Activated T-helper 2 cell treated with anti-CD3 and anti-CD28 coated beads, Interferon-gamma antibody, Interleukin-2, Interleukin-4, amounts not matched to agents 10 μg/mL and 5 μg/mL and 100 μg/mL, durations not matched to agents 14 hours and 24 hours and 36 hours (primary cell): ENCODE measurements around the gene GJC3. TPM values are rescaled to one million over a fixed set of nuclear protein-coding genes. Genes with fewer than 3 reads are reported as not detected.
"Not testable (repeated sequence)": the region's sequence is repeated elsewhere in the genome, so short reads cannot be mapped to it uniquely, and the experiment has no call there.

Source experiments
- DNase-seq: peaks from one replicate; pipeline ENCODE4 v3.0.0; 2021; ENCODE audit warnings: low spot score
- H3K27ac Mint-ChIP-seq: one replicate; pipeline ENCODE4 v1.8.0; 2021; ENCODE audit warnings: mixed read lengths
- H3K27me3 Mint-ChIP-seq: one replicate; pipeline ENCODE4 v1.8.0; 2021; ENCODE audit warnings: low read depth, mixed read lengths
- H3K36me3 Mint-ChIP-seq: one replicate; pipeline ENCODE4 v1.8.0; 2021; ENCODE audit warnings: low read depth, mixed read lengths
- H3K4me1 Mint-ChIP-seq: one replicate; pipeline ENCODE4 v1.8.0; 2021; ENCODE audit warnings: low read depth, mixed read lengths
- H3K4me3 Mint-ChIP-seq: one replicate; pipeline ENCODE4 v1.8.0; 2021; ENCODE audit warnings: low read depth, mild to moderate bottlenecking, moderate library complexity, mixed read lengths
- H3K9me3 Mint-ChIP-seq: one replicate; pipeline ENCODE4 v1.8.0; 2021; ENCODE audit warnings: mixed read lengths
- intact Hi-C: fragments of 100-400 bp; cut with micrococcal nuclease; formaldehyde crosslinking; loops from one replicate; pipeline ENCODE4 v1.15.1; 2023
- total RNA-seq: library from RNA; stranded (reverse); gene quantifications from 2 replicates; pipeline ENCODE4 v1.2.3, GENCODE V29; 2022

Gene GJC3
- total RNA-seq, 1 donor from 2014 or later = 0.21 TPM

GRCh38 chr7:99952649-99953048 is 23.2 kb upstream of the GJC3 start:
- H3K36me3 Mint-ChIP-seq, H3K4me3 Mint-ChIP-seq, H3K27me3 Mint-ChIP-seq, H3K4me1 Mint-ChIP-seq, DNase-seq, intact Hi-C loops, H3K27ac Mint-ChIP-seq: not testable (repeated sequence)
- peaks cover 14% of the 10 kb centered on the region for H3K9me3 Mint-ChIP-seq

- H3K36me3 Mint-ChIP-seq, H3K27ac Mint-ChIP-seq, DNase-seq, intact Hi-C loops, H3K4me1 Mint-ChIP-seq, H3K4me3 Mint-ChIP-seq, H3K27me3 Mint-ChIP-seq: not testable (repeated sequence)
- peaks cover 14% of the 10 kb centered on the region for H3K9me3 Mint-ChIP-seq
Measured at GRCh38 chr7:99950819-99951218, 21.4 kb upstream of the GJC3 start.

- H3K36me3 Mint-ChIP-seq = no peaks in the 10 kb centered on the region
- H3K4me1 Mint-ChIP-seq = peaks cover 4% of the 10 kb centered on the region
- no peak for DNase-seq
- H3K27me3 Mint-ChIP-seq = peaks cover 2% of the 10 kb centered on the region
- H3K27ac Mint-ChIP-seq = no peak overlapping the region
- intact Hi-C loops = loop anchor here (2.0 to 5.0 kb wide), 2 partner anchors 21 to 37 kb away; partner anchors contain the start of gene GJC3
- no peak overlapping the region for H3K4me3 Mint-ChIP-seq
- peaks cover 14% of the 10 kb centered on the region for H3K9me3 Mint-ChIP-seq
Measured at GRCh38 chr7:99949645-99950228, 20.3 kb upstream of the GJC3 start.

- peaks cover 14% of the 10 kb centered on the region for H3K9me3 Mint-ChIP-seq
- DNase-seq = no peak
- H3K27me3 Mint-ChIP-seq = peaks cover 6% of the 10 kb centered on the region
- no peaks in the 10 kb centered on the region for H3K36me3 Mint-ChIP-seq
- H3K4me1 Mint-ChIP-seq = peaks cover 6% of the 10 kb centered on the region
- no peak overlapping the region for H3K27ac Mint-ChIP-seq
- H3K4me3 Mint-ChIP-seq = no peak overlapping the region
- intact Hi-C loops = loop anchor here (2.0 to 5.0 kb wide), 2 partner anchors 19 to 35 kb away; partner anchors contain the start of gene GJC3
Measured at GRCh38 chr7:99947608-99948007, 18.2 kb upstream of the GJC3 start.

- Mint-ChIP-seq H3K27ac (no peak overlapping the region), H3K27me3 (peaks cover 12% of the 10 kb centered on the region), H3K36me3 (no peaks in the 10 kb centered on the region), H3K9me3 (peaks cover under 1% of the 10 kb centered on the region), H3K4me1 (peaks cover 6% of the 10 kb centered on the region), H3K4me3 (no peak overlapping the region)
- intact Hi-C loops = loop anchor here (5.0 kb wide), 1 partner anchor 32 kb away; no protein-coding TSS in a partner anchor
- DNase-seq = no peak
Measured at GRCh38 chr7:99944497-99945070, 15.2 kb upstream of the GJC3 start.

- H3K4me1 Mint-ChIP-seq = peaks cover 6% of the 10 kb centered on the region
- peaks cover 12% of the 10 kb centered on the region for H3K27me3 Mint-ChIP-seq
- intact Hi-C loops = no loop called here
- no peaks in the 10 kb centered on the region for H3K36me3 Mint-ChIP-seq
- H3K27ac Mint-ChIP-seq = no peak overlapping the region
- peak overlapping the region; percentile 18 for H3K4me3 Mint-ChIP-seq
- H3K9me3 Mint-ChIP-seq = peaks cover 5% of the 10 kb centered on the region
- no peak for DNase-seq
Measured at GRCh38 chr7:99943641-99944496, 14.4 kb upstream of the GJC3 start.

- no peaks in the 10 kb centered on the region for H3K36me3 Mint-ChIP-seq
- peaks cover 6% of the 10 kb centered on the region for H3K4me1 Mint-ChIP-seq
- intact Hi-C loops = no loop called here
- no peak overlapping the region for H3K4me3 Mint-ChIP-seq
- DNase-seq = no peak
- peaks cover 16% of the 10 kb centered on the region for H3K27me3 Mint-ChIP-seq
- H3K27ac Mint-ChIP-seq = no peak overlapping the region
- H3K9me3 Mint-ChIP-seq = peaks cover 17% of the 10 kb centered on the region
Measured at GRCh38 chr7:99938296-99938695, 8.9 kb upstream of the GJC3 start.

- H3K27me3 Mint-ChIP-seq = peaks cover 10% of the 10 kb centered on the region
- not testable (repeated sequence) for H3K4me3 Mint-ChIP-seq, DNase-seq
Measured at GRCh38 chr7:99935009-99935408, 5.6 kb upstream of the GJC3 start.

GRCh38 chr7:99930376-99930775 is 956 bp upstream of the GJC3 start:
- no peak overlapping the region for H3K27ac Mint-ChIP-seq
- peaks cover 29% of the 10 kb centered on the region for H3K27me3 Mint-ChIP-seq
- H3K4me3 Mint-ChIP-seq = no peak overlapping the region
- H3K36me3 Mint-ChIP-seq = no peaks in the 10 kb centered on the region
- H3K4me1 Mint-ChIP-seq = peaks cover 24% of the 10 kb centered on the region
- no peaks in the 10 kb centered on the region for H3K9me3 Mint-ChIP-seq
- DNase-seq = no peak
- intact Hi-C loops = no loop called here

More at GRCh38 chr7:99935009-99935408, 5.6 kb upstream of the GJC3 start:
- H3K27ac Mint-ChIP-seq, H3K4me1 Mint-ChIP-seq, intact Hi-C loops, H3K36me3 Mint-ChIP-seq: not testable (repeated sequence)
- peaks cover 17% of the 10 kb centered on the region for H3K9me3 Mint-ChIP-seq

GRCh38 chr7:99929730-99930053 is 272 bp upstream of the GJC3 start:
- Mint-ChIP-seq H3K4me3 (peak overlapping the region; percentile 64), H3K27ac (peak overlapping the region; percentile 10), H3K4me1 (peaks cover 19% of the 10 kb centered on the region), H3K9me3 (no peaks in the 10 kb centered on the region), H3K27me3 (peaks cover 34% of the 10 kb centered on the region), H3K36me3 (no peaks in the 10 kb centered on the region)
- intact Hi-C loops = loop anchor here (2.0 kb wide), 1 partner anchor 19 kb away; no protein-coding TSS in a partner anchor
- no peak for DNase-seq

GRCh38 chr7:99928188-99928587 is 1.2 kb downstream of the GJC3 start:
- intact Hi-C loops = loop anchor here (2.0 kb wide), 1 partner anchor 21 kb away; no protein-coding TSS in a partner anchor
- Mint-ChIP-seq H3K27ac (no peak overlapping the region), H3K36me3 (no peaks in the 10 kb centered on the region), H3K9me3 (no peaks in the 10 kb centered on the region), H3K4me3 (no peak overlapping the region), H3K4me1 (peaks cover 19% of the 10 kb centered on the region), H3K27me3 (peaks cover 35% of the 10 kb centered on the region)
- DNase-seq = no peak

GRCh38 chr7:99927536-99927935 is 1.9 kb downstream of the GJC3 start:
- Mint-ChIP-seq H3K27ac (no peak overlapping the region), H3K4me1 (peaks cover 19% of the 10 kb centered on the region), H3K4me3 (no peak overlapping the region), H3K27me3 (peaks cover 35% of the 10 kb centered on the region), H3K36me3 (no peaks in the 10 kb centered on the region), H3K9me3 (no peaks in the 10 kb centered on the region)
- DNase-seq = no peak
- intact Hi-C loops = no loop called here

GRCh38 chr7:99926321-99926720 is 3.1 kb downstream of the GJC3 start:
- DNase-seq = no peak
- Mint-ChIP-seq H3K4me1 (peaks cover 17% of the 10 kb centered on the region), H3K36me3 (peaks cover 8% of the 10 kb centered on the region), H3K4me3 (no peak overlapping the region), H3K9me3 (no peaks in the 10 kb centered on the region), H3K27ac (no peak overlapping the region), H3K27me3 (peaks cover 35% of the 10 kb centered on the region)
- intact Hi-C loops = no loop called here
